MM.1S (cell line): ENCODE measurements around the gene PRR36.
"Not testable (repeated sequence)": the region's sequence is repeated elsewhere in the genome, so short reads cannot be mapped to it uniquely, and the experiment has no call there.

Source experiments
- DNase-seq: peaks from one replicate; pipeline ENCODE4 v3.0.0-alpha.2; 2015
- H2AFZ ChIP-seq: fragments of 300-600 bp; sonication (generic); 2 replicates; pipeline ENCODE4 v1.6.0; 2016; ENCODE audit warnings: antibody characterized with exemption, low read length
- H3F3A ChIP-seq: fragments of 300-600 bp; sonication (generic); 2 replicates; pipeline ENCODE4 v1.6.1; 2016; ENCODE audit warnings: mild to moderate bottlenecking, antibody characterized with exemption, low read length, moderate library complexity, mixed read lengths; ENCODE audit not compliant: insufficient read depth
- H3K27ac ChIP-seq: fragments of 300-600 bp; sonication (generic); 2 replicates; pipeline ENCODE4 v1.5.1; 2016; ENCODE audit warnings: mild to moderate bottlenecking, low read length
- H3K27me3 ChIP-seq: fragments of 300-600 bp; sonication (generic); replicated peaks from 2 replicates; pipeline ENCODE4 v1.6.0; 2016; ENCODE audit warnings: low read length; ENCODE audit not compliant: insufficient read depth
- H3K36me3 ChIP-seq: fragments of 300-600 bp; sonication (generic); replicated peaks from 2 replicates; pipeline ENCODE4 v1.6.1; 2016; ENCODE audit warnings: mild to moderate bottlenecking, low read length, mixed read lengths; ENCODE audit not compliant: insufficient read depth
- H3K4me1 ChIP-seq: fragments of 300-600 bp; sonication (generic); 2 replicates; pipeline ENCODE4 v1.6.1; 2016; ENCODE audit warnings: low read length, mixed read lengths
- H3K4me2 ChIP-seq: fragments of 300-600 bp; sonication (generic); 2 replicates; pipeline ENCODE4 v1.6.0; 2016; ENCODE audit warnings: low read depth, low read length
- H3K4me3 ChIP-seq: fragments of 300-600 bp; sonication (generic); 2 replicates; pipeline ENCODE4 v1.5.1; 2016; ENCODE audit warnings: low read length, mixed read lengths
- H3K79me2 ChIP-seq: fragments of 300-600 bp; sonication (generic); 2 replicates; pipeline ENCODE4 v1.6.1; 2016; ENCODE audit warnings: mixed run types, low read length, mixed read lengths
- H3K9ac ChIP-seq: fragments of 300-600 bp; sonication (generic); 2 replicates; pipeline ENCODE4 v1.6.1; 2016; ENCODE audit warnings: low read length, mixed read lengths
- H3K9me2 ChIP-seq: fragments of 300-600 bp; sonication (generic); replicated peaks from 2 replicates; pipeline ENCODE4 v1.6.1; 2016; ENCODE audit warnings: mild to moderate bottlenecking, low read length, mixed read lengths; ENCODE audit not compliant: insufficient read depth
- H3K9me3 ChIP-seq: fragments of 300-600 bp; sonication (generic); replicated peaks from 2 replicates; pipeline ENCODE4 v1.6.1; 2016; ENCODE audit warnings: mild to moderate bottlenecking, low read length, mixed read lengths; ENCODE audit not compliant: insufficient read depth
- H4K20me1 ChIP-seq: fragments of 300-600 bp; sonication (generic); 2 replicates; pipeline ENCODE4 v1.6.1; 2016; ENCODE audit warnings: mild to moderate bottlenecking, low read length, moderate library complexity, mixed read lengths; ENCODE audit not compliant: insufficient read depth
- CTCF ChIP-seq: fragments of 300-600 bp; sonication (generic); IDR thresholded peaks from 2 replicates; pipeline ENCODE4 v1.5.1; 2016; ENCODE audit warnings: antibody characterized with exemption, low read length, mixed read lengths
- EZH2 ChIP-seq: fragments of 300-600 bp; sonication (generic); optimal IDR thresholded peaks from 2 replicates; pipeline ENCODE3; 2017; ENCODE audit warnings: low read depth, mild to moderate bottlenecking, antibody characterized with exemption, low read length, mixed read lengths
- EZH2phosphoT487 ChIP-seq: fragments of 300-600 bp; sonication (generic); IDR thresholded peaks from 2 replicates; pipeline ENCODE4 v1.6.1; 2018; ENCODE audit warnings: antibody characterized with exemption, low read length

PRR36 gene

GRCh38 chr19:7919610-7920518 lies 45.7 kb upstream of the PRR36 start, which contains the start of gene SNAPC2:
Gene SNAPC2, plus strand, starts transcription at chr19:7920338. Its CDS starts 29 bp downstream, at chr19:7920367.
- TF ChIP-seq EZH2 (no peak), EZH2phosphoT487 (no peak), CTCF (no peak)
- peaks cover 18% of the 10 kb centered on the region for H3F3A ChIP-seq

GRCh38 chr19:7918615-7919421 lies 44.6 kb upstream of the PRR36 start:
- Histone ChIP-seq H3F3A (peaks cover 18% of the 10 kb centered on the region), H3K27ac (no peak overlapping the region), H3K4me1 (peaks cover 10% of the 10 kb centered on the region; the same call in 1 of the 2 replicates), H3K9me3 (no peaks in the 10 kb centered on the region), H3K27me3 (peaks cover 30% of the 10 kb centered on the region), H2AFZ (0 out of 2 replicates have a peak overlapping the region, but pooled peaks have one; percentile 98), H3K79me2 (no peaks in the 10 kb centered on the region), H3K4me2 (peak overlapping the region; percentile 98; the same call in 1 of the 2 replicates), H3K36me3 (no peaks in the 10 kb centered on the region), H3K9ac (no peak overlapping the region; the same call in 1 of the 2 replicates), H3K9me2 (no peaks in the 10 kb centered on the region), H3K4me3 (peak overlapping the region; percentile 76), H4K20me1 (0 out of 2 replicates have a peak, but pooled peaks cover 7% of the 10 kb centered on the region)
- TF ChIP-seq CTCF (no peak), EZH2 (no peak), EZH2phosphoT487 (no peak)
- DNase-seq, result no peak

More at GRCh38 chr19:7919610-7920518, 45.7 kb upstream of the PRR36 start, which contains the start of gene SNAPC2:
- Histone ChIP-seq H3K4me2 (peak within 1 kb of the TSS; percentile 98), H3K79me2 (no peaks in the 10 kb centered on the region), H3K9me2 (no peaks in the 10 kb centered on the region), H3K36me3 (no peaks in the 10 kb centered on the region), H3K27ac (peak within 1 kb of the TSS; percentile 71; the same call in 1 of the 2 replicates), H3K9ac (peak within 1 kb of the TSS; percentile 72; the same call in 1 of the 2 replicates), H3K4me1 (peaks cover 10% of the 10 kb centered on the region; the same call in 1 of the 2 replicates), H2AFZ (peak within 1 kb of the TSS; percentile 98), H4K20me1 (0 out of 2 replicates have a peak, but pooled peaks cover 7% of the 10 kb centered on the region), H3K9me3 (no peaks in the 10 kb centered on the region), H3K4me3 (peak within 1 kb of the TSS; percentile 76), H3K27me3 (peaks cover 30% of the 10 kb centered on the region)
- DNase-seq, result peak; percentile 96

GRCh38 chr19:7918062-7918614 lies 43.9 kb upstream of the PRR36 start:
- peak overlapping the region; percentile 96 for H3K4me2 ChIP-seq
- not testable (repeated sequence) for H3K36me3 ChIP-seq, DNase-seq, H3K9me2 ChIP-seq, H3K27ac ChIP-seq, H3K9me3 ChIP-seq, H4K20me1 ChIP-seq, H3K79me2 ChIP-seq
- peak overlapping the region; percentile 65 for H2AFZ ChIP-seq
- H3K4me1 ChIP-seq, result peaks cover 10% of the 10 kb centered on the region; the same call in 1 of the 2 replicates
- peak overlapping the region; percentile 44; the same call in 1 of the 2 replicates for H3K9ac ChIP-seq
- H3F3A ChIP-seq, result peaks cover 18% of the 10 kb centered on the region
- H3K27me3 ChIP-seq, result peaks cover 30% of the 10 kb centered on the region
- H3K4me3 ChIP-seq, result peak overlapping the region; percentile 58
